ENCODE results near the gene PIK3CG.

GRCh38 chr7:106871793-106872571 lies 6.9 kb downstream of the PIK3CG start:
- no peak for TF ChIP-seq CTCF (IDR thresholded peaks at IDR 0.05)
- no peak for TF ChIP-seq SIN3A (IDR thresholded peaks at IDR 0.05; ENCODE audit: borderline replicate concordance, insufficient read depth, low read depth, low read length)
- TF ChIP-seq POLR2AphosphoS5 (IDR thresholded peaks at IDR 0.05; ENCODE audit: low read depth, low read length) = no peak
- TF ChIP-seq REST (IDR thresholded peaks at IDR 0.05; ENCODE audit: insufficient read depth in 1 of 2, low read depth in 2 of 2, low read length in 1 of 2) = no peak
- TF ChIP-seq TCF7L2 (IDR thresholded peaks at IDR 0.05; ENCODE audit: low read depth, low read length) = no peak
